MCF 10A (cell line): ENCODE results near the gene FOXS1. TPM values are rescaled to one million over a fixed set of nuclear protein-coding genes. Genes with fewer than 3 reads are reported as not detected.
"Not testable (repeated sequence)": the region's sequence is repeated elsewhere in the genome, so short reads cannot be mapped to it uniquely, and the experiment has no call there.

Experiments
- BruUV-seq: library from RNA; stranded (reverse); fragments of 400-500 nt; replicated peaks from 2 replicates; lab custom pipeline; 2021; lab: Mats Ljungman, UMichigan
- CTCF ChIA-PET: fragments of 300-600 bp; sonication (Branson Sonifier 250); formaldehyde crosslinking; extraction: SDS; loops from one replicate; lab custom pipeline; 2021; ENCODE audit warnings: antibody characterized with exemption, inconsistent platforms; lab: Yijun Ruan, JAX
- POLR2A ChIA-PET: fragments of 300-600, 350-650 bp; sonication (Branson Sonifier 250); formaldehyde crosslinking; extraction: SDS; loops from one replicate; lab custom pipeline; 2020; ENCODE audit warnings: antibody characterized with exemption, inconsistent platforms; lab: Yijun Ruan, JAX
- DNase-seq: peaks from one replicate; pipeline ENCODE4 v3.0.0-alpha.2; 2018; ENCODE audit not compliant: unreplicated experiment
- H3K27ac Mint-ChIP-seq: one replicate; pipeline ENCODE4 v1.8.0; 2022; ENCODE audit warnings: mild to moderate bottlenecking, low read depth, mixed read lengths; ENCODE audit not compliant: unreplicated experiment
- H3K27me3 Mint-ChIP-seq: one replicate; pipeline ENCODE4 v1.8.0; 2022; ENCODE audit warnings: mixed read lengths; ENCODE audit not compliant: insufficient read depth, unreplicated experiment
- H3K36me3 Mint-ChIP-seq: one replicate; pipeline ENCODE4 v1.8.0; 2022; ENCODE audit warnings: mild to moderate bottlenecking, moderate library complexity, mixed read lengths; ENCODE audit not compliant: insufficient read depth, unreplicated experiment
- H3K4me1 Mint-ChIP-seq: one replicate; pipeline ENCODE4 v1.8.0; 2022; ENCODE audit warnings: mixed read lengths; ENCODE audit not compliant: insufficient read depth, unreplicated experiment
- H3K4me3 Mint-ChIP-seq: one replicate; pipeline ENCODE4 v1.8.0; 2022; ENCODE audit warnings: mild to moderate bottlenecking, moderate library complexity, mixed read lengths; ENCODE audit not compliant: unreplicated experiment
- H3K9me3 Mint-ChIP-seq: one replicate; pipeline ENCODE4 v1.8.0; 2022; ENCODE audit warnings: mixed read lengths; ENCODE audit not compliant: unreplicated experiment
- CTCF ChIP-seq: fragments of 200-600 bp; IDR thresholded peaks from one replicate; pipeline ENCODE4 v1.8.0; 2022; ENCODE audit warnings: antibody characterized with exemption, mild to moderate bottlenecking; ENCODE audit not compliant: unreplicated experiment
- intact Hi-C: fragments of 100-400 bp; cut with micrococcal nuclease; formaldehyde crosslinking; loops from 2 replicates; pipeline ENCODE4 v1.14.1; 2022
- total RNA-seq: library from RNA; stranded (reverse); gene quantifications from 2 replicates; pipeline ENCODE4 v1.2.3, GENCODE V29; 2022

Gene FOXS1
- total RNA-seq, 1 experiment from 2014 or later, result not detected

GRCh38 chr20:31816221-31816620 lies 29.2 kb downstream of the FOXS1 start:
- intact Hi-C loops, result no loop called here
- CTCF ChIA-PET, result interaction anchor here (0.7 to 7.3 kb wide), 11 partner anchors 8 to 275 kb away, joined by 3 to 45 read pairs (median 4); no protein-coding TSS in a partner anchor
- Mint-ChIP-seq H3K9me3 (no peaks in the 10 kb centered on the region), H3K27me3 (no peaks in the 10 kb centered on the region), H3K4me3 (no peak overlapping the region), H3K27ac (no peak overlapping the region), H3K36me3 (no peaks in the 10 kb centered on the region), H3K4me1 (no peaks in the 10 kb centered on the region)
- POLR2A ChIA-PET, result interaction anchor here (1.0 kb wide), 1 partner anchor 340 kb away, joined by 3 read pairs; no protein-coding TSS in a partner anchor
- TF ChIP-seq CTCF, result no peak
- DNase-seq, result no peak
- BruUV-seq, result no TSS peak

GRCh38 chr20:31815408-31816188 lies 29.8 kb downstream of the FOXS1 start:
- no peaks in the 10 kb centered on the region for H3K9me3 Mint-ChIP-seq
- no peaks in the 10 kb centered on the region for H3K36me3 Mint-ChIP-seq
- no peaks in the 10 kb centered on the region for H3K27me3 Mint-ChIP-seq
- intact Hi-C loops, result no loop called here
- TF ChIP-seq CTCF, result no peak
- H3K4me1 Mint-ChIP-seq, result no peaks in the 10 kb centered on the region
- no TSS peak for BruUV-seq
- H3K27ac Mint-ChIP-seq, result no peak overlapping the region
- H3K4me3 Mint-ChIP-seq, result no peak overlapping the region
- no peak for DNase-seq
- CTCF ChIA-PET, result interaction anchor here (0.6 to 7.3 kb wide), 11 partner anchors 8 to 277 kb away, joined by 3 to 45 read pairs (median 4); no protein-coding TSS in a partner anchor
- POLR2A ChIA-PET, result interaction anchor here (0.7 to 1.0 kb wide), 2 partner anchors 340 to 394 kb away, joined by 3 read pairs; no protein-coding TSS in a partner anchor

GRCh38 chr20:31814142-31814541 lies 31.3 kb downstream of the FOXS1 start:
- H3K9me3 Mint-ChIP-seq, H3K4me1 Mint-ChIP-seq, DNase-seq, H3K27ac Mint-ChIP-seq, H3K4me3 Mint-ChIP-seq, H3K27me3 Mint-ChIP-seq, BruUV-seq, H3K36me3 Mint-ChIP-seq, intact Hi-C loops: not testable (repeated sequence)
- ChIA-PET POLR2A (interaction anchor here (0.8 kb wide), 1 partner anchor 16 kb away, joined by 4 read pairs; no protein-coding TSS in a partner anchor), CTCF (interaction anchor here (0.6 to 7.3 kb wide), 6 partner anchors 9 to 291 kb away, joined by 3 to 45 read pairs (median 6); no protein-coding TSS in a partner anchor)

GRCh38 chr20:31813611-31814010 lies 31.8 kb downstream of the FOXS1 start:
- no peak for DNase-seq
- ChIA-PET POLR2A (interaction anchor here (0.8 kb wide), 1 partner anchor 16 kb away, joined by 4 read pairs; no protein-coding TSS in a partner anchor), CTCF (interaction anchor here (0.6 to 7.3 kb wide), 6 partner anchors 10 to 292 kb away, joined by 3 to 45 read pairs (median 6); no protein-coding TSS in a partner anchor)
- Mint-ChIP-seq H3K27me3 (no peaks in the 10 kb centered on the region), H3K4me3 (no peak overlapping the region), H3K27ac (no peak overlapping the region), H3K4me1 (no peaks in the 10 kb centered on the region), H3K9me3 (no peaks in the 10 kb centered on the region), H3K36me3 (no peaks in the 10 kb centered on the region)
- intact Hi-C loops, result no loop called here
- TF ChIP-seq CTCF, result no peak
- no TSS peak for BruUV-seq
